Measurements from ENCODE around the gene SCNM1. TPM values are rescaled to one million over a fixed set of nuclear protein-coding genes. Genes with fewer than 3 reads are reported as not detected.

Gene SCNM1
- total and polyA plus RNA-seq, 9 of the 15 experiments (the other 6 are each of a cell fraction or from before 2014, with no cell fraction given): 17.2 to 204 (median 63.0) TPM

- H3K27ac ChIP-seq (ENCODE audit: extremely low read depth, low read depth, low read length): no peak overlapping the region
- in situ Hi-C loops (cut with MboI) (no loop called here), intact Hi-C loops (cut with micrococcal nuclease) (no loop called here)
- POLR2A ChIA-PET: interaction anchor here (0.9 kb wide), 1 partner anchor 68 kb away, joined by 3 read pairs; no protein-coding TSS in a partner anchor
- no peaks in the 10 kb centered on the region for H3K9me1 ChIP-seq (ENCODE audit: control insufficient read depth, insufficient read depth, low read length)
- H3K79me2 ChIP-seq (ENCODE audit: control insufficient read depth, insufficient read depth, low read length): no peaks in the 10 kb centered on the region
- no peaks in the 10 kb centered on the region; a peak in 1 of 5 replicates for H3K27me3 ChIP-seq (ENCODE audit: control insufficient read depth in 2 of 2, insufficient read depth in 2 of 2, low read length in 2 of 2)
- H4K20me1 ChIP-seq (replicated peaks; ENCODE audit: control insufficient read depth, insufficient read depth, low read length): peaks cover 6% of the 10 kb centered on the region; the same call in 1 of the 2 replicates
- DNase-seq (ENCODE audit: extremely low read depth in 1 of 4, low spot score in 3 of 4): no peak
- no peak for TF ChIP-seq ZNF347 (CRISPR knock-in tag; IDR thresholded peaks at IDR 0.05; ENCODE audit: low read depth)
- TF ChIP-seq ZNF263 (CRISPR knock-in tag; IDR thresholded peaks at IDR 0.05; ENCODE audit: borderline replicate concordance): peak; percentile 86
- peak; percentile 57; the same call in 1 of the 2 replicates for TF ChIP-seq ZBTB33 (CRISPR knock-in tag; IDR thresholded peaks at IDR 0.05)
- no peak for TF ChIP-seq HEY1 (CRISPR knock-in tag; IDR thresholded peaks at IDR 0.05; ENCODE audit: borderline replicate concordance)
- TF ChIP-seq HLTF (IDR thresholded peaks at IDR 0.05): no peak
- TF ChIP-seq ZNF444 (CRISPR knock-in tag; IDR thresholded peaks at IDR 0.05): no peak
- peaks cover 2 to 21% of the 10 kb centered on the region in 2 experiments; a peak in 4 of 5 replicates for H3K4me1 ChIP-seq (replicated peaks in 1 of 2; ENCODE audit: control insufficient read depth in 2 of 2, insufficient read depth in 2 of 2, low read length in 2 of 2)
- H3K36me3 ChIP-seq (ENCODE audit: control insufficient read depth, insufficient read depth, low read length): no peaks in the 10 kb centered on the region
- H3K4me3 ChIP-seq: no peak overlapping the region
- H3K4me2 ChIP-seq (ENCODE audit: insufficient read depth, low read length): no peak overlapping the region
- FAIRE-seq: no peak
- peak; percentile 27 for ATAC-seq
- WGBS (ENCODE audit: insufficient coverage, low coverage, missing lambda C conversion rate): 52% methylated on average over 7 of the region's 7 CpGs
- CTCF ChIA-PET (ENCODE audit: low intra/inter-chr PET ratio): no interaction called here
- no peaks in the 10 kb centered on the region for H3K9me3 ChIP-seq (replicated peaks; ENCODE audit: control insufficient read depth, insufficient read depth, low read depth, low read length)
- H3K9ac ChIP-seq (ENCODE audit: insufficient read depth in 1 of 2, low read depth in 2 of 2, low read length in 2 of 2): peak overlapping the region in 1 of 2 experiments; percentile 43; a peak in 1 of 4 replicates
- BruUV-seq (replicated peaks): no TSS peak
- no peak overlapping the region for H2AFZ ChIP-seq (ENCODE audit: low read depth, low read length)
Measured at GRCh38 chr1:151137789-151138188, 28.2 kb upstream of the SCNM1 start.
